ENCODE data around the gene KHDC3L. TPM values are rescaled to one million over a fixed set of nuclear protein-coding genes. Genes with fewer than 3 reads are reported as not detected.
A peak's percentile ranks its signal among the peaks of the same experiment; 100 is the strongest.
"Not testable (repeated sequence)": the region's sequence is repeated elsewhere in the genome, so short reads cannot be mapped to it uniquely, and the experiment has no call there.

KHDC3L gene
- total RNA-seq, 1 donor from 2014 or later, result not detected

DNA sequence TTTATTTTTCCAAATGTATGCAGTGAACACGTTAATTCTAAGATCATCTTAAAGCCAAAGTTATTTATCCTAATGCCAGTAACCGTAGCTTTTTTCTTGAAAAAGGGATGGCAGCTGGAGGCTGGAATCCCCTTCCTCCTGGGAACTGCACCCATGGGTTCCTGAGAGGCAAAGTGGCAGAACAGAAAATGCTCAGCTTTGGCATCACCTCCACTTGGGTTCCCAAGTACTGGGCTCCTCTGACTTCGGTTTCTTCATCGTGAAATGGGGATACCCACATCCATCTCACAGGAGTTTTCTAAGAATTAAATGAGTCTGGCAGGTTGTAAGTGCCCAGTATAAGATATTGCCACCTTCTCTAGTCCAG lies 26.0 kb downstream of the KHDC3L start:
- H3K4me3 ChIP-seq (ENCODE audit: low read depth, low read length), result peak overlapping the region; percentile 38
- no peak for FAIRE-seq
- no peak for DNase-seq (ENCODE audit: low read depth)
- H3K36me3 ChIP-seq (ENCODE audit: control insufficient read depth, insufficient read depth, low read length), result no peaks in the 10 kb centered on the region
- TF ChIP-seq, protein P1, sequence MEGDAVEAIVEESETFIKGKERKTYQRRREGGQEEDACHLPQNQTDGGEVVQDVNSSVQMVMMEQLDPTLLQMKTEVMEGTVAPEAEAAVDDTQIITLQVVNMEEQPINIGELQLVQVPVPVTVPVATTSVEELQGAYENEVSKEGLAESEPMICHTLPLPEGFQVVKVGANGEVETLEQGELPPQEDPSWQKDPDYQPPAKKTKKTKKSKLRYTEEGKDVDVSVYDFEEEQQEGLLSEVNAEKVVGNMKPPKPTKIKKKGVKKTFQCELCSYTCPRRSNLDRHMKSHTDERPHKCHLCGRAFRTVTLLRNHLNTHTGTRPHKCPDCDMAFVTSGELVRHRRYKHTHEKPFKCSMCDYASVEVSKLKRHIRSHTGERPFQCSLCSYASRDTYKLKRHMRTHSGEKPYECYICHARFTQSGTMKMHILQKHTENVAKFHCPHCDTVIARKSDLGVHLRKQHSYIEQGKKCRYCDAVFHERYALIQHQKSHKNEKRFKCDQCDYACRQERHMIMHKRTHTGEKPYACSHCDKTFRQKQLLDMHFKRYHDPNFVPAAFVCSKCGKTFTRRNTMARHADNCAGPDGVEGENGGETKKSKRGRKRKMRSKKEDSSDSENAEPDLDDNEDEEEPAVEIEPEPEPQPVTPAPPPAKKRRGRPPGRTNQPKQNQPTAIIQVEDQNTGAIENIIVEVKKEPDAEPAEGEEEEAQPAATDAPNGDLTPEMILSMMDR (IDR thresholded peaks at IDR 0.05; ENCODE audit: insufficient read depth, low read length, severe bottlenecking), result no peak
- H3K27me3 ChIP-seq (ENCODE audit: control insufficient read depth, insufficient read depth, low read length), result no peaks in the 10 kb centered on the region

DNA sequence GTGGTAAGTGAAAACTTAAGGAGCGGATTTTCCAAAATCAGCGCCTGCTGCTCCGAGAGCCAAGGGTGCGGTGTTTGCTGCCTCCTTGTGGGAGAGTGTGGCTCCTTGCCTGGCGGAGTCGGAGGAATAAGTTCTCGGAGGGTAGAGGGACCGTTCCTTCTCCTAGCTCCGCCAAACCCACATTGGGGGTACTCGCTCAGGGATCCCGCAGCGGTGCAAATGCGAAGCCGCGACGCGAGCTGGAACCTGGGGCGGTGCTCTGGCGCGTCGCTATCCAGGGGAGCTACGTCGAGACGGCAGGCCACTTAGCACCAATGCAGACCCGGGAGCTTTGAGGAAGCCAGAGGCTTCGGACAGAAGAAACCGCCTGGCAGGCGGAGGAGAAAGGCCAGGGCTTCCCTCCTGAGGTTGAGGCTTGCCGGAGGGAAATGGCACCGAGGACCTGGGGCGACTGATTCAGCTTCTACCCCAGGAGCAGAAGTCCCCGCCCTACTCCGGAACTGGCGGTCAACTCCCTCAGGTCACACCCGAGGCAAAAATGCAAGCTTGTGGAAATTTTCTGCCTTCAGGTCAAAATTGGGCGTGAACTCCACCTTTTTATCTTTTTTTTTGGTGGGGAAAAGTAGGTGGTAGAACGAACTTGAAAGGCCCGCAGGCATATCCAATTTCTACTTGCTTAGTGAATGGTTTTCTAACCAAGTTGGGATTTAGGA lies 26.5 kb downstream of the KHDC3L start:
- FAIRE-seq (no peak), DNase-seq (ENCODE audit: low read depth) (peak; percentile 51)
- H3K27me3 ChIP-seq (ENCODE audit: control insufficient read depth, insufficient read depth, low read length), result no peaks in the 10 kb centered on the region
- TF ChIP-seq, protein P1 (IDR thresholded peaks at IDR 0.05; ENCODE audit: insufficient read depth, low read length, severe bottlenecking), result peak; percentile 81
- H3K4me3 ChIP-seq (ENCODE audit: low read depth, low read length), result peak overlapping the region; percentile 38
- no peaks in the 10 kb centered on the region for H3K36me3 ChIP-seq (ENCODE audit: control insufficient read depth, insufficient read depth, low read length)

DNA sequence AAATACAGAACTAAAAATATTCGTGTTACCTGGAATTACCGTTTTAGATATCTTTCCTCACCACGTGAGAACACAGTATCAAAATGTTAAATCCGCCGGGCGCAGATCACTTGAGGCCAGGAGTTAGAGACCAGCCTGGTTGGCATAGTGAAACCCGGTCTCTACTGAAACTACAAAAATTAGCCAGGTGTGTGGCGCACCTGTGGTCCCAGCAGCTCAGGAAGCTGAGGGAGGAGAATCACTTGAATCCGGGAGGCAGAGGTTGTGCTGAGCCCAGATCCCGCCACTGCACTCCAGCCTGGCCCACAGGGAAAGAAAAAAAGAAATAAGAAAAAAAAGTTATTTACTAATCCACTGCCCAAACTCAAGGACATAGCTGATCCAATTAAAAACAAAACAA lies 27.4 kb downstream of the KHDC3L start:
- H3K36me3 ChIP-seq (ENCODE audit: control insufficient read depth, insufficient read depth, low read length), result no peaks in the 10 kb centered on the region
- no peak for DNase-seq (ENCODE audit: low read depth)
- TF ChIP-seq, protein P1 (IDR thresholded peaks at IDR 0.05; ENCODE audit: insufficient read depth, low read length, severe bottlenecking), result no peak
- FAIRE-seq, result no peak
- no peak overlapping the region for H3K4me3 ChIP-seq (ENCODE audit: low read depth, low read length)
- no peaks in the 10 kb centered on the region for H3K27me3 ChIP-seq (ENCODE audit: control insufficient read depth, insufficient read depth, low read length)

DNA sequence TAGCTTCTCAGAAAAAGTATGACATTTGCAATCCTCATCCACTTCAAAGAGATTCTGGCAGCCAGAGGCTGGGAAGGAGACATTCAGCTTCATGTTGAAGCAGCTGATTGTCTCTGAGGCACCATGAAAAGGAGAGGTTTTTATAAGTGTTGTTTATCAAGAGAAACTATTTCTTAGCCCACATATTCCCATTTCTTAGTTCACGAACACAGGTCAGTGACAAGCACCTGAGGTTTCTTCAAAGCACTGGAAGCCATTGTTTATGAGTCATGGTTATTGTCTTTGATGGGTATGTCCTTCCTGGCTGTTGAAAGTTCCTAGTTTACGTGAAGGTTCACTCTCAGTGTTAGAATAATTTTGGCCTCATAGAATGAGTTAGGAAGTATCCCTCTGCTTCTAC lies 29.2 kb downstream of the KHDC3L start:
- peak; percentile 29 for DNase-seq (ENCODE audit: low read depth)

DNA sequence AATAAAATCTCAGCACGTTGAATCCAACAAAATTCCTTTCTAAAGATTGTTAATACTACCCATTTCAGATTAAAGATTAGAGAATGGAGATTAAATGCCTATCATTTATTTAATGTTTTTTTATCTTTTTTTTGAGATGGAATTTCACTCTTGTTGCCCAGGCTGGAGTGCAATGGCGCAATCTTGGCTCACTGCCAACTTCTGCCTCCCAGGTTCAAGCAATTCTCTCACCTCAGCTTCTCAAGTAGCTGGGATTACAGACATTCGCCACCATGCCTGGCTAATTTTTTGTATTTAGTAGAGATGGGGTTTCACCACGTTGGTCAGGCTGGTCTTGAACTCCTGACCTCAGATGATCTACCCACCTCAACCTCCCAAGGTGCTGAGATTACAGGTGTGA lies 29.7 kb downstream of the KHDC3L start:
- FAIRE-seq; H3K4me3 ChIP-seq (ENCODE audit: low read depth, low read length); H3K36me3 ChIP-seq (ENCODE audit: control insufficient read depth, insufficient read depth, low read length); DNase-seq (ENCODE audit: low read depth); H3K27me3 ChIP-seq (ENCODE audit: control insufficient read depth, insufficient read depth, low read length): not testable (repeated sequence)

More for the DNA sequence above, 29.2 kb downstream of the KHDC3L start:
- Histone ChIP-seq H3K4me3 (ENCODE audit: low read depth, low read length) (no peak overlapping the region), H3K36me3 (ENCODE audit: control insufficient read depth, insufficient read depth, low read length) (no peaks in the 10 kb centered on the region), H3K27me3 (ENCODE audit: control insufficient read depth, insufficient read depth, low read length) (no peaks in the 10 kb centered on the region)
- TF ChIP-seq, protein P1 (IDR thresholded peaks at IDR 0.05; ENCODE audit: insufficient read depth, low read length, severe bottlenecking), result no peak
- FAIRE-seq, result no peak

DNA sequence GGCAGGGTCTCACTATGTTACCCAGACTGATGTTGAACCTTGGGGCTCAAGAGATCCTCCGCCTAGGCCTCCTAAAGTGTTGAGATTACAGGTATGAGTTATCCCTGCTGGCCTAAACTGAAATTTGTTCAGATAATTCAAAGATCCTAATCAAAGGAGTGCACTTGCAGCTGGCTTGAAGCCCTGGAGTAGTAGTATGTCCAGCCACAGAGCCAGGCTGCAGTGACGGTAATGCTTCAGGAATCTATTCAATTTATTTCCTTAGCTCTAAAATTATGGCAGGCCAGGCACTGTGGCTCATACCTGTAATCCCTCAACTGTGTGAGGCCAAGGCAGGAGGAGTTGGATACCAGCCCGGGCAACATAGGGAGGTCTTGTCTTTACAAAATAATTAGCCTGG lies 30.8 kb downstream of the KHDC3L start:
- no peak for DNase-seq (ENCODE audit: low read depth)
- no peak overlapping the region for H3K4me3 ChIP-seq (ENCODE audit: low read depth, low read length)
- H3K27me3 ChIP-seq (ENCODE audit: control insufficient read depth, insufficient read depth, low read length), result no peaks in the 10 kb centered on the region
- no peak for FAIRE-seq
- TF ChIP-seq, protein P1 (IDR thresholded peaks at IDR 0.05; ENCODE audit: insufficient read depth, low read length, severe bottlenecking), result no peak
- H3K36me3 ChIP-seq (ENCODE audit: control insufficient read depth, insufficient read depth, low read length), result no peaks in the 10 kb centered on the region

Measured in bronchial epithelial cell (primary cell).